RWPE2 (cell line): Measurements from ENCODE around the gene LRRC56.

Source experiments
- ATAC-seq: fragments of 200-7000 bp; cut with Tn5 transposase; 3 replicates; pipeline ENCODE4 v1.9.1; 2021; ENCODE audit warnings: low read depth
- DNase-seq: peaks from one replicate; pipeline ENCODE4 v3.0.0-alpha.2; 2020; ENCODE audit warnings: low spot score
- H3K27ac ChIP-seq: fragments of 450-650 bp; 2 replicates; pipeline ENCODE4 v1.5.1; 2017; ENCODE audit warnings: mild to moderate bottlenecking; ENCODE audit not compliant: poor library complexity, severe bottlenecking
- H3K27me3 ChIP-seq: fragments of 250-450 bp; sonication (Bioruptor Pico); 2 replicates; pipeline ENCODE4 v1.5.1; 2021; ENCODE audit warnings: mild to moderate bottlenecking, moderate library complexity; ENCODE audit not compliant: insufficient read depth, poor library complexity, severe bottlenecking
- H3K36me3 ChIP-seq: fragments of 250-450 bp; sonication (Bioruptor Pico); 2 replicates; pipeline ENCODE4 v1.5.1; 2020; ENCODE audit warnings: low read depth, mild to moderate bottlenecking, moderate library complexity
- H3K4me1 ChIP-seq: fragments of 250-450 bp; sonication (Bioruptor Pico); 2 replicates; pipeline ENCODE4 v1.5.1; 2021; ENCODE audit warnings: mild to moderate bottlenecking, moderate library complexity; ENCODE audit not compliant: insufficient read depth, poor library complexity, severe bottlenecking
- H3K4me3 ChIP-seq: fragments of 250-450 bp; sonication (Bioruptor Pico); 2 replicates; pipeline ENCODE4 v1.5.1; 2021; ENCODE audit warnings: mild to moderate bottlenecking, moderate library complexity; ENCODE audit not compliant: severe bottlenecking
- H3K9me3 ChIP-seq: fragments of 250-450 bp; sonication (Bioruptor Pico); 2 replicates; pipeline ENCODE4 v1.5.1; 2021; ENCODE audit warnings: mild to moderate bottlenecking, moderate library complexity; ENCODE audit not compliant: severe bottlenecking
- TF ChIP-seq, protein P1 (sequence below): fragments of 450-650 bp; IDR thresholded peaks from one replicate; pipeline ENCODE4 v1.5.1; 2017; ENCODE audit warnings: mild to moderate bottlenecking, moderate library complexity; ENCODE audit not compliant: poor library complexity, severe bottlenecking

Gene LRRC56, protein sequence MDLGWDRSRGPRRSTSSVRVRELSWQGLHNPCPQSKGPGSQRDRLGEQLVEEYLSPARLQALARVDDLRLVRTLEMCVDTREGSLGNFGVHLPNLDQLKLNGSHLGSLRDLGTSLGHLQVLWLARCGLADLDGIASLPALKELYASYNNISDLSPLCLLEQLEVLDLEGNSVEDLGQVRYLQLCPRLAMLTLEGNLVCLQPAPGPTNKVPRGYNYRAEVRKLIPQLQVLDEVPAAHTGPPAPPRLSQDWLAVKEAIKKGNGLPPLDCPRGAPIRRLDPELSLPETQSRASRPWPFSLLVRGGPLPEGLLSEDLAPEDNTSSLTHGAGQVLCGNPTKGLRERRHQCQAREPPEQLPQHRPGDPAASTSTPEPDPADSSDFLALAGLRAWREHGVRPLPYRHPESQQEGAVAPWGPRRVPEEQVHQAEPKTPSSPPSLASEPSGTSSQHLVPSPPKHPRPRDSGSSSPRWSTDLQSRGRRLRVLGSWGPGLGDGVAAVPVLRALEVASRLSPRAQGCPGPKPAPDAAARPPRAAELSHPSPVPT

DNA sequence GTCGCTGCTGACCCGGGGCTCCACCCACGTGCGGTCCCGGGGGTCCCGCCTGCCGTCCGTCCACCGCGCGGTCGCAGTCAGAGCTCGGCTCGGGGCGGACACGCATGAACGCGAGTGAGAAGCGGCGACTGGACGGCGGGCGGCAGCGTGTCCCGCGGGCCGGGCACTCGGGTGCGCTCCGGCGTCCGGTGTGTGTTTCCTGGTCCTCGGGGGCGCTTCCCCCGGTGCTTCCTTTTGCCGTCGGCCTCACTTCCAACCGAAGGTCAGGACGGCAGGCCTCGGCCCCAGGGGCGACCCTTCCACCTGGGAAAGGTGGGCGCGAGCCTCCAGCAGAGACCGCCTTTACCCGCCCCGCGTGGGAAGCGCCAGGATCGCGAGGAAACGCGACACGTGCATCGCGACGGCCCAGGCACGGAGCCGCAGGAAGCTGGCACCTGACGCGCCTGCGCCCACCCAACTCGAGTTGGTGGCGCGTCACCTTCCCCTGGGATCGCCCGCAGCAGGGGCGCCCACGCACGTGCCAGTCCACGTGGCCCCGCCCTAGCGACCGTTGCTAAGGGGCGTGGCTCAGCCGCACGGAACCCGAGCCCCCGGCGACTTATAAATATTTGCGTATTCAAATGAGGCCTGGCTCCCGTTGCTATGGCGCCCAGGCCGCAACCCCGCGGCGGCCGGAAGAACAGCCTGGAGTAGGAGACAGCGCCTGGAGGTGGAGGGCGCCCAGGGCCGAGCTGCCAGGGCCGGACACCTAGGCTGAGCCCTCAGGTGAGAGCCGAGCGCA, at the start of gene LRRC56:
Gene LRRC56 (plus strand): TSS at position 687 of the 781 bp plus-strand sequence. CDS start 3,158 bp downstream, outside the sequence.
- DNase-seq (peak; percentile 81), ATAC-seq (peak; percentile 50)
- TF ChIP-seq, protein P1, sequence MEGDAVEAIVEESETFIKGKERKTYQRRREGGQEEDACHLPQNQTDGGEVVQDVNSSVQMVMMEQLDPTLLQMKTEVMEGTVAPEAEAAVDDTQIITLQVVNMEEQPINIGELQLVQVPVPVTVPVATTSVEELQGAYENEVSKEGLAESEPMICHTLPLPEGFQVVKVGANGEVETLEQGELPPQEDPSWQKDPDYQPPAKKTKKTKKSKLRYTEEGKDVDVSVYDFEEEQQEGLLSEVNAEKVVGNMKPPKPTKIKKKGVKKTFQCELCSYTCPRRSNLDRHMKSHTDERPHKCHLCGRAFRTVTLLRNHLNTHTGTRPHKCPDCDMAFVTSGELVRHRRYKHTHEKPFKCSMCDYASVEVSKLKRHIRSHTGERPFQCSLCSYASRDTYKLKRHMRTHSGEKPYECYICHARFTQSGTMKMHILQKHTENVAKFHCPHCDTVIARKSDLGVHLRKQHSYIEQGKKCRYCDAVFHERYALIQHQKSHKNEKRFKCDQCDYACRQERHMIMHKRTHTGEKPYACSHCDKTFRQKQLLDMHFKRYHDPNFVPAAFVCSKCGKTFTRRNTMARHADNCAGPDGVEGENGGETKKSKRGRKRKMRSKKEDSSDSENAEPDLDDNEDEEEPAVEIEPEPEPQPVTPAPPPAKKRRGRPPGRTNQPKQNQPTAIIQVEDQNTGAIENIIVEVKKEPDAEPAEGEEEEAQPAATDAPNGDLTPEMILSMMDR, result no peak
- no peaks in the 10 kb centered on the region for H3K9me3 ChIP-seq
- H3K4me3 ChIP-seq, result peak within 1 kb of the TSS; percentile 4
- H3K4me1 ChIP-seq, result no peaks in the 10 kb centered on the region
- peak within 1 kb of the TSS; percentile 91 for H3K27ac ChIP-seq
- H3K36me3 ChIP-seq, result peaks cover 24% of the 10 kb centered on the region
- no peaks in the 10 kb centered on the region for H3K27me3 ChIP-seq

DNA sequence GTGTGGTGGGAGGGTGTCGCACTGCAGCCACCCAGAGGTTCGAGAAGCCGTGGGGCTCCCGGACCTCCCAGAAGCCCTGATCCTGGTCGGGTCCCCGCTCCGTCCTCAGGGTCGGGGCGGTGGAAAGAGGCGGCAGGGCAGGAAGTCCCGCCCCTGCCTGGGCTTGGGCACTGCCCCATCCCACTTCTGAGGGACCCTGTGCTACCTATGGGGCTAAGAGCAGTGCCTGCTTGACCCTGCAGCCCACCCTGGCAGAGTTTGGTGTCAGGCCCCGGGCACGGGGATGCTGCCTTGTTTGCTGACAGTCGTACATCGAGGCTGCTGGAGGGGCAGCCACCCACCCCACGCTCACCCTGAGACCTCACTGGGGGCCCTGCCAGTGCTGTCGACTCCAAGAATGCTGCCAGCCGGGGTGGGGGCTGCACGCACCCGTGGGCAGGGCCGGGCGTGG, 49.7 kb upstream of the LRRC56 start:
- no peak overlapping the region for H3K27ac ChIP-seq
- H3K27me3 ChIP-seq, result no peaks in the 10 kb centered on the region
- ATAC-seq, result no peak
- no peak overlapping the region for H3K4me3 ChIP-seq
- no peaks in the 10 kb centered on the region for H3K4me1 ChIP-seq
- peak; percentile 63 for DNase-seq
- TF ChIP-seq, protein P1, result no peak
- H3K36me3 ChIP-seq, result peaks cover 7% of the 10 kb centered on the region; the same call in 1 of the 2 replicates
- no peaks in the 10 kb centered on the region for H3K9me3 ChIP-seq

DNA sequence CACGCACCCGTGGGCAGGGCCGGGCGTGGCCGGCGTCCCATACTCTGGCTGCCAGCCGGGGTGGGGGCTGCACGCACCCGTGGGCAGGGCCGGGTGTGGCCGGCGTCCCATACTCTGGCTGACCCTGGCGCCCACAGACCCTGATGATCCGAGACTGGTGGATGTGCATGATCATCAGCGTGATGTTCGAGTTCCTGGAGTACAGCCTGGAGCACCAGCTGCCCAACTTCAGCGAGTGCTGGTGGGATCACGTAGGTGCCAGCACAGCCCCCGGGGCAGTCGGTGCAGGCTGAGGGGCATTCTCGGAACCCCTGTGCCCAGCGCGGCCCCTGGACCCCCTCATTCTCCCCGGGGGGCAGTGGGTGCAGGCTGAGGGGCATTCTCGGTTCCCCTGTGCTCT, 49.3 kb upstream of the LRRC56 start:
- TF ChIP-seq, protein P1, result no peak
- H3K36me3 ChIP-seq, result peaks cover 9% of the 10 kb centered on the region
- DNase-seq (no peak), ATAC-seq (no peak)
- no peaks in the 10 kb centered on the region for H3K4me1 ChIP-seq
- no peaks in the 10 kb centered on the region for H3K27me3 ChIP-seq
- no peak overlapping the region for H3K4me3 ChIP-seq
- H3K9me3 ChIP-seq, result no peaks in the 10 kb centered on the region
- no peak overlapping the region for H3K27ac ChIP-seq

DNA sequence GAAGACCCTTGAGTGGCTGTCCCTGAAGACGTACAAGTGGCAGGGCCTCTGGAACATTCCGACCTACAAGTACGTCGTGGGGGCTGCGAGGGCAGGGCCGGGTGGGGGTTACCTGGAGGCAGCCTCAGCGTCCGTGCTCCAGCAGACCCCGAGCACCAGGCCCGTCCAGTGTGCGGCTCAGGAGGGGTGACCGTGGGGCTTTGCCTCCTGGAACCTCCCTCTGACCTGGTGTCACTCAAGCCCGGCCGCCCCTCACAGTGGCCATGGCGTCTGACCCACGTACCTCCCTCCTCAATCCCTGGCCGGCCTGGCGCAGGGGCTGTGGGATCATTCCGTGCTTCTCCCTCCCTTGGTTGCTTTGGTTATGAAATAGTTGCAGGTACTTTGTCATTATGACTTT, 48.7 kb upstream of the LRRC56 start:
- TF ChIP-seq, protein P1, result no peak
- Histone ChIP-seq H3K36me3 (peaks cover 12% of the 10 kb centered on the region), H3K27ac (no peak overlapping the region), H3K4me3 (no peak overlapping the region), H3K27me3 (no peaks in the 10 kb centered on the region), H3K4me1 (no peaks in the 10 kb centered on the region), H3K9me3 (no peaks in the 10 kb centered on the region)
- peak; percentile 65 for DNase-seq
- no peak for ATAC-seq
